Trophoblast cell (in vitro differentiated cells and primary cell): Measurements from ENCODE around the gene IGF1R.
A peak's percentile ranks its signal among the peaks of the same experiment; 100 is the strongest.

Experiments used
- DNase-seq, 2 donors: peaks; one replicate each; pipeline ENCODE4 v3.0.0-alpha.2; 2016
- H2AFZ ChIP-seq: 2 replicates; pipeline ENCODE4 v1.6.1; 2013; ENCODE audit warnings: low read length, moderate library complexity, mild to moderate bottlenecking; ENCODE audit not compliant: insufficient read depth, poor library complexity
- H2AK5ac ChIP-seq: 2 replicates; pipeline ENCODE4 v1.6.1; 2013; ENCODE audit warnings: mild to moderate bottlenecking, low read length
- H2BK120ac ChIP-seq: 2 replicates; pipeline ENCODE4 v1.6.1; 2013; ENCODE audit warnings: low read length, mild to moderate bottlenecking, moderate library complexity; ENCODE audit not compliant: insufficient read depth, poor library complexity
- H2BK12ac ChIP-seq: 2 replicates; pipeline ENCODE4 v1.6.1; 2013; ENCODE audit warnings: mild to moderate bottlenecking, low read length, moderate library complexity
- H2BK5ac ChIP-seq: 2 replicates; pipeline ENCODE4 v1.6.1; 2013; ENCODE audit warnings: low read length, low read depth, moderate library complexity, mild to moderate bottlenecking; ENCODE audit not compliant: poor library complexity
- H3K14ac ChIP-seq: 2 replicates; pipeline ENCODE4 v1.6.1; 2013; ENCODE audit warnings: mild to moderate bottlenecking, low read length
- H3K18ac ChIP-seq: 2 replicates; pipeline ENCODE4 v1.6.1; 2013; ENCODE audit warnings: mild to moderate bottlenecking, low read length
- H3K23ac ChIP-seq: 2 replicates; pipeline ENCODE4 v1.6.1; 2013; ENCODE audit warnings: low read length
- H3K27ac ChIP-seq: 2 replicates; pipeline ENCODE4 v1.5.1; 2013; ENCODE audit warnings: low read depth, mild to moderate bottlenecking, inconsistent platforms, low read length, moderate library complexity
- H3K27me3 ChIP-seq: 2 replicates; pipeline ENCODE4 v1.6.1; 2013; ENCODE audit warnings: inconsistent platforms, mild to moderate bottlenecking, low read length, moderate library complexity; ENCODE audit not compliant: insufficient read depth
- H3K36me3 ChIP-seq, 2 experiments: 1 replicate in 1 of 2; 2 replicates in 1 of 2; pipeline ENCODE4 v1.6.1; 2013; ENCODE audit warnings: low read length in 2 of 2, mild to moderate bottlenecking in 2 of 2, moderate library complexity in 1 of 2; ENCODE audit not compliant: insufficient read depth in 2 of 2, control insufficient read depth in 1 of 2
- H3K4ac ChIP-seq: 2 replicates; pipeline ENCODE4 v1.6.1; 2013; ENCODE audit warnings: low read depth, mild to moderate bottlenecking, low read length, moderate library complexity
- H3K4me1 ChIP-seq, 2 experiments: 1 replicate in 1 of 2; 2 replicates in 1 of 2; pipeline ENCODE4 v1.6.1; 2013; ENCODE audit warnings: low read length in 2 of 2, mild to moderate bottlenecking in 2 of 2, moderate library complexity in 1 of 2; ENCODE audit not compliant: insufficient read depth in 2 of 2, control insufficient read depth in 1 of 2
- H3K4me2 ChIP-seq: 2 replicates; pipeline ENCODE4 v1.6.1; 2013; ENCODE audit warnings: inconsistent platforms, mild to moderate bottlenecking, low read length, moderate library complexity
- H3K4me3 ChIP-seq: 2 replicates; pipeline ENCODE4 v1.5.1; 2013; ENCODE audit warnings: mild to moderate bottlenecking, low read depth, low read length, inconsistent platforms
- H3K79me1 ChIP-seq: one replicate; pipeline ENCODE4 v1.6.1; 2013; ENCODE audit warnings: low read length
- H3K79me2 ChIP-seq: 2 replicates; pipeline ENCODE4 v1.6.1; 2013; ENCODE audit warnings: low read length, mild to moderate bottlenecking; ENCODE audit not compliant: control insufficient read depth, insufficient read depth, poor library complexity
- H3K9ac ChIP-seq: 2 replicates; pipeline ENCODE4 v1.6.1; 2013; ENCODE audit warnings: mild to moderate bottlenecking, low read length
- H3K9me3 ChIP-seq: 2 replicates; pipeline ENCODE4 v1.6.1; 2013; ENCODE audit warnings: low read depth, mild to moderate bottlenecking, control low read depth, inconsistent platforms, low read length; ENCODE audit not compliant: insufficient read depth
- H4K12ac ChIP-seq: 2 replicates; pipeline ENCODE4 v1.6.1; 2013; ENCODE audit warnings: low read depth, mild to moderate bottlenecking, low read length, moderate library complexity
- H4K8ac ChIP-seq: 2 replicates; pipeline ENCODE4 v1.6.1; 2013; ENCODE audit warnings: low read depth, mild to moderate bottlenecking, low read length, moderate library complexity
- H4K91ac ChIP-seq: one replicate; pipeline ENCODE4 v1.6.1; 2013; ENCODE audit warnings: low read depth, mild to moderate bottlenecking, low read length, moderate library complexity
- WGBS: extraction: QIAGEN DNeasy Blood & Tissue Kit; methylation state at CpG from one replicate; pipeline ENCODE4 v1.1.7; 2013; ENCODE audit warnings: missing lambda C conversion rate; ENCODE audit not compliant: insufficient read length, insufficient coverage; ENCODE audit errors: extremely low coverage; 5-methylcytosine and 5-hydroxymethylcytosine counted together

IGF1R gene

GRCh38 chr15:98657721-98658120 lies 9.4 kb downstream of the IGF1R start:
- no peak overlapping the region for H3K14ac ChIP-seq
- no peak overlapping the region for H3K27ac ChIP-seq

GRCh38 chr15:98658831-98659699 lies 10.7 kb downstream of the IGF1R start:
- Histone ChIP-seq H3K18ac (no peak overlapping the region), H4K91ac (no peak overlapping the region), H3K36me3 (peaks cover 3 to 6% of the 10 kb centered on the region in 2 experiments), H2BK12ac (no peak overlapping the region), H2AK5ac (no peak overlapping the region), H3K27ac (no peak overlapping the region), H3K79me1 (no peaks in the 10 kb centered on the region), H3K79me2 (peaks cover 43% of the 10 kb centered on the region), H3K9ac (no peak overlapping the region), H4K12ac (no peak overlapping the region), H3K9me3 (no peaks in the 10 kb centered on the region), H4K8ac (no peak overlapping the region), H2BK5ac (no peak overlapping the region), H3K4me2 (peak overlapping the region; percentile 16), H3K14ac (no peak overlapping the region), H3K4ac (peak overlapping the region; percentile 64), H3K27me3 (no peaks in the 10 kb centered on the region), H2BK120ac (no peak overlapping the region), H3K4me1 (peaks cover 8 to 16% of the 10 kb centered on the region in 2 experiments), H2AFZ (no peak overlapping the region), H3K4me3 (no peak overlapping the region), H3K23ac (no peak overlapping the region)
- DNase-seq: peak; percentile 40 to 81
- WGBS: no CpG with 5 or more reads among the region's 7 CpGs

More at GRCh38 chr15:98657721-98658120, 9.4 kb downstream of the IGF1R start:
- H3K4ac ChIP-seq: peak overlapping the region; percentile 71
- no peak overlapping the region for H3K4me3 ChIP-seq
- H2BK120ac ChIP-seq: no peak overlapping the region
- H2AFZ ChIP-seq: no peak overlapping the region
- no peaks in the 10 kb centered on the region for H3K9me3 ChIP-seq
- no peak overlapping the region for H2BK5ac ChIP-seq
- peaks cover 32% of the 10 kb centered on the region for H3K79me2 ChIP-seq
- peaks cover 3 to 6% of the 10 kb centered on the region in 2 experiments for H3K36me3 ChIP-seq
- H3K18ac ChIP-seq: no peak overlapping the region
- H3K9ac ChIP-seq: no peak overlapping the region
- H4K91ac ChIP-seq: no peak overlapping the region
- H3K4me2 ChIP-seq: no peak overlapping the region
- peaks cover 6 to 11% of the 10 kb centered on the region in 2 experiments for H3K4me1 ChIP-seq
- DNase-seq: no peak
- WGBS: no CpG with 5 or more reads among the region's 4 CpGs
- H3K27me3 ChIP-seq: no peaks in the 10 kb centered on the region
- no peak overlapping the region for H4K12ac ChIP-seq
- no peak overlapping the region for H2BK12ac ChIP-seq
- no peak overlapping the region for H2AK5ac ChIP-seq
- no peaks in the 10 kb centered on the region for H3K79me1 ChIP-seq
- H4K8ac ChIP-seq: no peak overlapping the region
- H3K23ac ChIP-seq: no peak overlapping the region

GRCh38 chr15:98660055-98660454 lies 11.7 kb downstream of the IGF1R start:
- peak overlapping the region; percentile 71 for H3K4ac ChIP-seq
- no peak overlapping the region for H2AFZ ChIP-seq
- H3K9me3 ChIP-seq: no peaks in the 10 kb centered on the region
- WGBS: no CpG with 5 or more reads among the region's 3 CpGs
- H3K23ac ChIP-seq: no peak overlapping the region
- H2BK12ac ChIP-seq: no peak overlapping the region
- H3K18ac ChIP-seq: no peak overlapping the region
- no peak overlapping the region for H2AK5ac ChIP-seq
- no peak overlapping the region for H3K4me2 ChIP-seq
- H3K79me1 ChIP-seq: no peaks in the 10 kb centered on the region
- H3K27ac ChIP-seq: no peak overlapping the region
- H4K12ac ChIP-seq: no peak overlapping the region
- H4K8ac ChIP-seq: no peak overlapping the region
- no peak overlapping the region for H2BK5ac ChIP-seq
- no peak overlapping the region for H3K4me3 ChIP-seq
- peaks cover 47% of the 10 kb centered on the region for H3K79me2 ChIP-seq
- no peak overlapping the region for H4K91ac ChIP-seq
- peaks cover 8 to 12% of the 10 kb centered on the region in 2 experiments for H3K4me1 ChIP-seq
- H3K27me3 ChIP-seq: no peaks in the 10 kb centered on the region
- no peak for DNase-seq
- no peak overlapping the region for H2BK120ac ChIP-seq
- H3K14ac ChIP-seq: no peak overlapping the region
- H3K36me3 ChIP-seq: peaks cover 3 to 6% of the 10 kb centered on the region in 2 experiments
- H3K9ac ChIP-seq: no peak overlapping the region

GRCh38 chr15:98663045-98663444 lies 14.7 kb downstream of the IGF1R start:
- Histone ChIP-seq H3K14ac (no peak overlapping the region), H2BK12ac (no peak overlapping the region), H2BK5ac (no peak overlapping the region), H4K8ac (no peak overlapping the region), H3K23ac (no peak overlapping the region), H2AK5ac (no peak overlapping the region), H4K91ac (no peak overlapping the region), H2AFZ (no peak overlapping the region), H3K79me1 (peaks cover 5% of the 10 kb centered on the region), H3K4me3 (no peak overlapping the region), H3K79me2 (peaks cover 45% of the 10 kb centered on the region), H3K9me3 (no peaks in the 10 kb centered on the region), H3K4me1 (peaks cover 22 to 23% of the 10 kb centered on the region in 2 experiments), H2BK120ac (no peak overlapping the region), H3K36me3 (peaks cover 2 to 6% of the 10 kb centered on the region in 2 experiments), H3K18ac (no peak overlapping the region), H3K9ac (no peak overlapping the region), H3K27ac (no peak overlapping the region), H3K4ac (peak overlapping the region; percentile 84), H4K12ac (no peak overlapping the region), H3K27me3 (no peaks in the 10 kb centered on the region), H3K4me2 (no peak overlapping the region)
- DNase-seq: no peak
- WGBS: no CpG with 5 or more reads among the region's 6 CpGs
